ENCODE data around the gene HLA-DPB1.
A peak's percentile ranks its signal among the peaks of the same experiment; 100 is the strongest.

Gene HLA-DPB1

DNA sequence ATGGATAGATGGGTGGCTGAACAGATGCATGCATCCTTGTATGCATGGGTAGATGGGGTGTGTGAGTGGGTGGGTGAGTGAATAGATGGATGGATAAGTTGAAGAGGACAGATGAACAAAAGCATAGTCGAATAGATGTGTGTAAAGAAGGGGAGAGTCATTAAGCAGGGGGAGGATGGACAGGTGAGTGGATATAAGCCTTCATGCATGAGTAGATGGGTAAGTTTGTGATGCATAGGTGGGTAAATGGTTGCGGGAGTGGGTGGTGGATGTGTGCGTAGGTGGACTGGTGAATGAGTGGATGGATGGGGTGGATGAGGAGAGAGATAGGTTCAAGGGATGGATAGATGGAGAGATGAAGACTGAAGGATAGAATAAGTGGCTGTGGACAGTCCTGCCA is 29.6 kb downstream of the HLA-DPB1 start:
- DNase-seq = no peak

- DNase-seq = no peak
Observed at GRCh38 chr6:33105916-33106871, 30.4 kb downstream of the HLA-DPB1 start.

DNA sequence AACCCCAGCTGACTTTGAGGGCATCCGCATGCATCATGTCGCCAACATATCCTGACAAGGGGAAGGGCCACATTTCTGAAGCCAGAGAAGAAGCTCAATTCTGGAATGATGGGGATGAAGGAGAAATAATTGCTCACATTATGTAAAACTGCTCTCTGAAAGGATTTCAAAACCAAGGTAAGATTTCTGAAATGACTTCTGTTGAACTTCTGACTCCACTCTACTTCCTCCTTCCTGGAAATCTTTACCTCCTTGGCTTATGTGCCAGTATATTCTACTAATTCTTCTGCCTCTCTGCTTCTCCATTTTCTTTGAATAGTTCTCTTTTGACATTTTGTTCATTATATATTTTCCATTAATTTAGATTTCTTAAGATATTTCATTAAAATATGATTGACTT is 31.9 kb downstream of the HLA-DPB1 start:
- DNase-seq = no peak

DNA sequence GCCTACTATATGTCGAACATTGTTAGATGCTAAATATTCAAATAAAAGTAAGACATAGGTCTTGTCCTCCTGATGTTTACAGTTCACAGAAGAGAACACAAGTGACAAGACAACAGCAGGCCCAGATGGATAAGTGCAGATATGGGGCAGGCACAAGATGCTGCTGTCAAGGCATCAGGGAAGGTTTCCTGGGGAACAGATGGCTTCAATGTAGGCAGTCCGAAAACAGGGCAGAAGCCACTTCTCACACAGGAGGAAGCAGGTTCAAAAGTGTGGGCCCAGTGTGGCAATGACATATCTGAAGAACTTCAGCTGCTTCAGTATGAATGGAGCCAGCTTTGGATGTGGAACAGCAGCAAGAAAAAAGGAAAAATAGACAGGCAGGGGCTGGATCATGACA is 32.5 kb downstream of the HLA-DPB1 start:
- DNase-seq = no peak

GRCh38 chr6:33112148-33112547 is 36.4 kb downstream of the HLA-DPB1 start:
- DNase-seq = no peak

GRCh38 chr6:33113755-33114154 is 38.0 kb downstream of the HLA-DPB1 start:
- no peak for DNase-seq

GRCh38 chr6:33114406-33114805 is 38.6 kb downstream of the HLA-DPB1 start:
- no peak for DNase-seq

DNA sequence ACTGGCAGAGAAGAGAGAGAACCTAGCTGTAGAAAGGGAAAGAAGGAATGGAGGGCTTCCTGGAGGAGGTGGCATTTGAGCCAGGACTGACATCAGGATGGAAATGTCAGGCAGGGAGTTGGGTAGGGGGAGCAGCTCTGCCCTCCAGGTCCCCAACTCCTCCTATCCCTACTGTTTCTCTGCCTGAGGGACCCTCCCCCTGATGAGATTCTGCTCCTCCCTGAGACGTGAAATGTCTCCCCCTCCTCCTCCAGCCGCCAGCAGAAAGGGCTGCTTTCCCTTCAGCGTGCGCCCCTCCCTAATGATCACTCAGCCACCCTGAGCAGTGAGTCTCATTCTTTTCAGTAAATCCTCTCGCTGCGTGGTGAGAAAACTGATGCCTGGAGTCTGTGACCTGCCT is 40.6 kb downstream of the HLA-DPB1 start:
- no peak for DNase-seq

GRCh38 chr6:33116841-33117711 is 41.3 kb downstream of the HLA-DPB1 start:
- DNase-seq = no peak

DNA sequence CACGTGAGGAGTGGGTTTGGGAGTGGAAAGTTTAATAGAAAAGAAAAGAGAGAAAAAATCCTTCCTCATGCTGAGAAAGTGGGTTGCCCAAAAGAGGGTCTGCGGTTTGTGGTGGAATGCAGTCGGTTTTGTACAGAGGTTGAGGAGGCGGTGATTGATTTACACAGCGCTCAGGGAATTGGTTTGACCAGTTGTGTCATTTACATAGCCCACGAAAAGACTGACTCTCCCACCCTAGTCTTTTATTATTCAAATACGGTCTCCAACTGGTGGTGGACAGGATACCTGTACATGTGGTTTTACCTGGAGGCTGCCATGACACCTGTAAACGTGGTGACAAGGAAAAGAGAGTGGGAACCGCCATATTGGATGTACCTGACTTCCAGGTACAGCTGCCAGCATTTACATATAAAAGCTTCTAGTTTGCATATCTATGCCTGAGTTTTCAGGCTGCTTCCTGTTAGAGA is 42.1 kb downstream of the HLA-DPB1 start:
- DNase-seq = no peak

DNA sequence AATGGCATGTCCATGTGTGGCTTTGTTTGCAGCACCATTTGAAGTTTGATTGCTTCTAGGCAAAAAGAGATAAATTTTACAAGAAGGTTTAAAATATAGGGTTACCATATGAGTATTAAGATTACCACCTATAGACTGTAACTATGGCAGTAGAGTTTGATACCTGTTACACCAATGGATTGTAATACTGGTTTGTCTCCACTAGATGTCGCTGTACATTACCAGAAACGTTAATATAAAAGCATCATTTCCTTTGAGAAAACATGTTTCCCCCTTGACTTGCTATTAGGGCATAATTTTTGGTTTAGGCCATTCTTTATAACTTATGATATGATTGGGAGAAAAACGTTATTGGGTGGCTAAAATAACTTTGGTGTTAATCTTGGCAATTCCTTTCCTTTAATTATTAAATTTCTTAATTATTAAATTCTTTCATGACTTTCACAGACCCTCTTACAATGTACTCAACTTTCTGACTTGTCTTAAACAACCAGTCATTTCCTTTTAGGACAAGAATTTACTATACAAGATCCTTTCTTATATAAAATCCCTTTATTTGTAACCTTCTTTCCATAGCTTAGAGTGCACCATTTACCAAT is 42.8 kb downstream of the HLA-DPB1 start:
- peak; percentile 51 for DNase-seq

DNA sequence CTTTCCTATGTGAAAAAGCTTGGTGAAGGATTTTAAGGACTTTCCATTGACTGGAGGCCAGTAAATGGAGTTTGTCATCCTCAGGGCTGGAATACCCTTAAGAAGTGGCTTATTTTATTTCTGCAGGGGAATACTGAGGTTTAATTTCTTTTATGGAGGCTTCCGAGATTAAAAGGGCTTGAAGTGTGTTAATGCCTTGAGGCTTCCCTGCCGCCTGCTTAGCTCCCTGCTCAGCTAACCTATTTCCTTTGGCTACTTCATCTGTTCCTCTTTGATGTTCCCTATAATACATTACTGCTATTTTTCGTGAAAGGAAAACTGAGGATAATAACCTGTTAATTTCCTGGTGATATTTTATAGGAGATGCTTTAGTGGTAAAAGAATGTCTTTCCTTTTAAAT is 44.2 kb downstream of the HLA-DPB1 start:
- DNase-seq = no peak

GRCh38 chr6:33123181-33123580 is 47.4 kb downstream of the HLA-DPB1 start:
- no peak for DNase-seq

GRCh38 chr6:33123732-33124524 is 48.1 kb downstream of the HLA-DPB1 start:
- DNase-seq = peak; percentile 10

DNA sequence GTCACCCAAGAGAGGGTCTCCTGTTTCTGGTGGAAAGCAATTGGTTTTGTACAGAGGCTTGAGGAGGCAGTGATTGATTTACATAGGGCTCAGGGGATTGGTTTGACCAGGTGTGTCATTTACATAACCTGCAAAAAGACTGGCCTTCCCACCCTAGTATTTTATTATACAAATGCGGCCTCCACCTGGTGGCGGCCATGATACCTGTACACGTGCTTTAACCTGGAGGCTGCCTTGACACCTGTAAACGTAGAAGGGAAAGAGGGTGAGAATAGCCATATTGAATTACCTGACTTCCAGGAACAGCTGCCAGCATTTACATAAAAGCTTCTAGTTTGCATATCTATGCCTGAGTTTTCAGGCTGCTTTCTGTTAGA is 48.7 kb downstream of the HLA-DPB1 start:
- no peak for DNase-seq

DNA sequence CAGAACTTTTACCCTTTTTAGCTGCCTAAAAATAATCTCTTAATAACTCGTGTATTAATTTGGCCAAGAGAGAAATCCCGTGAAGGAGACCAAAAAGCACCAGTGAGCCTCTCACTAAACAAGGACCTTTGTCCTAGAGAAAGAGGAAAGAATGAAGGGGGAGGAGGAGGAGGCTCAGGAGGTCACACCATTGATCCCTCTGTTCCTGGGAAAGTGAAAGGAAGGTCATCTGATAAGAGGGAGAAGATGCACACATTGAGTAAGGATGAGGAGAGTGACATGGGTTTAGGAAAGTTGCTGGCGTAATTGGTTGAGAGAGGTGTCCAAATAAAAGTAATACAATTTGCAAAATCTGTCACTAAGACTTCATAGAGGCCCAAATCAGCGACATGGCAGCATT is 49.2 kb downstream of the HLA-DPB1 start:
- no peak for DNase-seq

DNA sequence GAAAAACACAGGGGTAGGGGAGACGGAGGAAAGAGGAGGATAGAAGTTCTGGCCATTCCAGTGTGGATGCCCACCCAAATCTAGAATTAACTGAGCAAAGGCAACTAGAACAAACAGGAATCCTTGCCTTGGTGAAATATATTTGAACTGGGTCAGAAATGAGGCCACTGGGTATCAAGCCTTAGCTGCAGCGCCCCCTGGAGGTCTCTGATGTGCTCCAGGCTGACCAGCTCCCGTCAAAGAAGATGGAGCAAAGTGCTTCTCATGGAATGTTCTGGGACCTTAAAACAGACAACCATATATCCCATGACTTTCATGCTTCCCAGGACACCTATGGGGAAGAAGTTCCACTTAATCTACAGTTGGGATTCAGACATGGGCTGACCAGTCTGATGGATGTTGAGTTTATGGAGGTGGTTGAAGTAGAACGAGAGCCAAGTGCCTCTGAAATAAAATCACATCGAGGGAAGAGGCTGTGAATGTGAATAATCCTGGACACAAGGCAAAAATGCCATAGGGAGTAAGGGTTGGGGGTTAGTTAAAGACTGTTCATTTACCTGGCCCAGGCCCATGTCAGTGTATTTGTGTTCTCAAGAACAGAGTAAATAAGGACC is 50.4 kb downstream of the HLA-DPB1 start:
- DNase-seq = no peak

- DNase-seq = no peak
Observed at GRCh38 chr6:33128318-33128717, 52.5 kb downstream of the HLA-DPB1 start.

GRCh38 chr6:33132081-33132524 is 56.3 kb downstream of the HLA-DPB1 start:
- no peak for DNase-seq

DNA sequence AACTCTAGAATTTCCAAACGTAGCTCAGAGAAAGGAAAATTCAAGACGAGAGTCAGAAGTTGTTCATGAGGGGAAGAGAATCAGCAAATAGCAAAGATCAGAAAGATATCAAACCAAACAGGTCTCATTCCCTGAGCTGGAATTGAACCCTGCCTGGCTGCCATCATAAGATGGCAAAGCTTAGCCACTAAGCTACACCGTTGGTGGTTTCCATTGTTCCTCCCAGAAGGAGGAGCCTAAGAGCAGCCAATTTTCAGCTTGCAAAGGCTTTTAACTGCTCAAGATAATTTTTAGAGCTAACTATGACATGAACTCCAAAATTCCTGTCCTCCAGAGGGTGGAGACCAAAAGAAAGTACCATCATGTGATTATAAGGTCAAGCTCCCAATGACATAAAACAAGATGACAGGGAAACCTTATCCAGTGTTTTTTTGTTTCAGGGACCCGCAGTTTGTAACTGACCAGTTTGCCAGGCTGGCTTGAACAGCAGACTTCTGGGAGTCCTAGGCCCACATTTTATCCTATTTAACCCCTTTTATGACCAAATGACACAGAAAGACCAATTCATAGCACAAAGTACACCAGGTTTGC is 60.6 kb downstream of the HLA-DPB1 start:
- no peak for DNase-seq
